NCI-H460 (cell line): Measurements from ENCODE around the gene IL2. TPM values are rescaled to one million over a fixed set of nuclear protein-coding genes. Genes with fewer than 3 reads are reported as not detected.

Source experiments
- DNase-seq: peaks from one replicate; pipeline ENCODE4 v3.0.0-alpha.2; 2016; ENCODE audit warnings: low read depth; ENCODE audit errors: extremely low read depth
- polyA plus RNA-seq: library from polyadenylated mRNA; depleted of rRNA; stranded (reverse); fragments of >200 nt; gene quantifications from 2 replicates; pipeline ENCODE4 v1.2.3, GENCODE V29; 2014; cell fraction: nucleus; rRNA removed
- total RNA-seq: library from RNA; depleted of rRNA; stranded (reverse); fragments of >200 nt; shearing (Covaris generic); gene quantifications from 2 replicates; pipeline ENCODE4 v1.2.3, GENCODE V29; 2014; rRNA removed

Gene IL2
- not detected in 2 replicates for total RNA-seq
- polyA plus RNA-seq = not detected in 2 replicates

DNA sequence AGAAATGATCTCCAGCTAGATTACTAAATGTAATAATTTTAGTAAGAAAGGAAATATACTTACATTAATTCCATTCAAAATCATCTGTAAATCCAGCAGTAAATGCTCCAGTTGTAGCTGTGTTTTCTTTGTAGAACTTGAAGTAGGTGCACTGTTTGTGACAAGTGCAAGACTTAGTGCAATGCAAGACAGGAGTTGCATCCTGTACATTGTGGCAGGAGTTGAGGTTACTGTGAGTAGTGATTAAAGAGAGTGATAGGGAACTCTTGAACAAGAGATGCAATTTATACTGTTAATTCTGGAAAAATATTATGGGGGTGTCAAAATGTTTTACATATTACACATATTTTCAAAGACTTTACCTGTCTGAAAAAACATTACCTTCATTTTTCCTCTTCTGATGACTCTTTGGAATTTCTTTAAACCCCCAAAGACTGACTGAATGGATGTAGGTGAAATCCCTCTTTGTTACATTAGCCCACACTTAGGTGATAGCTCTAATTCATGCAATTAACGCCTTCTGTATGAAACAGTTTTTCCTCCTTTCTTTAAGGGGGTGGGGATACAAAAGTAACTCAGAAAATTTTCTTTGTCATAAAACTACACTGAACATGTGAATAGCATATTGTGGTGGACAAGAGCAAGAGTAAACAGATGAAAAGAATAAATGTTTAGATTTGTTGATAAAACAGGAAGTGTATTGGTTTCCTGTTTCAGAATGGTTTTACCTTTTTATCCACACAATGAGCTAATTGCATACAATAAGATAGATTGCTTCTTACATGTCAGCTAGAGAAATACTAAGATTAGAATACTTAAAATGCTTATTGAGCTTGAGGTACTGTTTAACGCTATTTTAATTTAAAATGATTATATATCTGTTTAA is at the start of gene IL2:
Gene IL2, minus strand, starts transcription at position 495 of the 886 bp plus-strand sequence. Its CDS starts 285 bp downstream, at position 210.
- DNase-seq = no peak

DNA sequence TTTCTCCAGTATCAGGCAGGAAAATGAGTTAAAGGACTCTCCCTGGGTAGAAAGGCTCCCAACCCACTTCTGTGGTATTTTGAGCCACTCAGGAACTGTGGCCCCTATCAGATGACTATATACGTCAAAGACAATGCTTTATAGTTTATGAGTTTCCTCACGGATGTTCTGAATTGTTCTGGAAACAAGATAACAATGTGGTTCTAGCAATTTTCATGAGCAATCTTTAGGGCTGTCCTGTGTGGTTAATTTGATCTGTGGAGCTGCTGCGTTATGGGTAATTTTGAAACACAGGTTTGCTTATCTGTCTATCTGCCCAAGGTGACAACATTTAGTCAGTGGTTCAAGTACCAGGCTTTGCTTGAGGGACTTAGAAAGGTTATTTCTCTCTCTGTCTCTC is 46.7 kb upstream of the IL2 start:
- DNase-seq = no peak

DNA sequence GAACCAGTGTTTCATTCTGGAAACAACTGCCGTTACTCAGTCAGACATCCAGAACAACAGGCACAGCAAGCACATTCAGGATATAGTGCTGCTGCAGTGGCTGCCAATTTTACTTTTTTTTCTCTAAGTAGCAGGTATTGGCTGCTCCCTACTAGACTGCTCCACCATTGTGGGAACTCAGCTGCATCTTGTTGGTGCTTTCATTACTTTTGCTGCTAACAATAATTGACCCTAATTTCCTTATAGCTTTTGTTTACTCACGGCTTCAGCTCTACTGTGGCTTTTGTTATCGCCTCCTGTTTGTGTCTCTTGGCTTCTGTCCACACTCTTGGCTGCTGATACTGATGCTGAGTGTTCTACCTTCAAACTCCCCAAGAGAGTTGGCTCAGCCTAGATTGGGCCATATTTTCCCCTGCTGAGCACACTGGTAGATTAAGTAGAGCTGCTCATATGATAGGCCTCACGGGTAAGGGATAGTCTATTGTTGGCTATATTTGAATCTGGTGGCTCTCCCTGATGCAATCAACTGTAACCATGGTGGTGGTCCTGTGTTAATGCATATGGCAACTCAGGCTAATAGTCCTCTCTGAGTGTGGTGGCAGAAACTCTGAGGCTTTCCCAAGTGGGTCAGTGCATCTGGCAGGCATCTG is 44.5 kb upstream of the IL2 start:
- no peak for DNase-seq

DNA sequence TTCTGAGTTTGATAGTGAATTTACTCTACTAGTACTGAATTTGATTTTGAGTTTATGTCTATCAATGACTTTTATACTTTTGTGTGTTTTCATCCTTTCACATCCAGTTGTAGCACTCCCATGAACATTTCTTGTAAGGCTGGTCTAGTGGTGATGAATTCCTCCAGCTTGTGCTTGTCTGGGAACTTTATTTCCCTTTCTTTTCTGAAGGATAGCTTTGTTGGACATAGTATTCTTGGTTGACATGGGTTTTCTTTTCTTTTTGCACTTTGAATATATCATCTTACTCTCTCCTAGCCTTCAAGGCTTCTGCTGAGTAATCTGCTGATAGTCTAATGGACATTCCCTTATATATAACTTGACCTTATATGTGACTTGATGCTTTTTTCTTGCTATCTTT is 32.5 kb upstream of the IL2 start:
- no peak for DNase-seq

DNA sequence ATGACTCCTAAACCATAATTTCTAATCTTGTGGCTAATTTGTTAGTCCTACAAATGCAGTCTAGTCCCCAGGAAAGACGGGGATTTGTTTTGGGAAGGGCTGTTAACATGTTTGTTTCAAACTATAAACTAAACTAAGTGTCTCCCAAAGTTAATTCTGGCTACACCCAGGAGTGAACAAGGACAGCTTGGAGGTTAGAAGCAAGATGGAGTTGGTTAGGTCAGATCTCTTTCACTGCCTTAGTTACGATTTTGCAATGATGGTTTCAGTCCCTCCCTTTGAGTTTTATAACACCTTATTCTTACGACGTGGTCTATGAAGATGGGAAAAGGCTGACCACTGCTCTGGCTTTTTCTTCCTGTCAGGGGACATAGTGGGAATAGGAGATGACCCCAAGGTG is 27.0 kb upstream of the IL2 start:
- DNase-seq = no peak

DNA sequence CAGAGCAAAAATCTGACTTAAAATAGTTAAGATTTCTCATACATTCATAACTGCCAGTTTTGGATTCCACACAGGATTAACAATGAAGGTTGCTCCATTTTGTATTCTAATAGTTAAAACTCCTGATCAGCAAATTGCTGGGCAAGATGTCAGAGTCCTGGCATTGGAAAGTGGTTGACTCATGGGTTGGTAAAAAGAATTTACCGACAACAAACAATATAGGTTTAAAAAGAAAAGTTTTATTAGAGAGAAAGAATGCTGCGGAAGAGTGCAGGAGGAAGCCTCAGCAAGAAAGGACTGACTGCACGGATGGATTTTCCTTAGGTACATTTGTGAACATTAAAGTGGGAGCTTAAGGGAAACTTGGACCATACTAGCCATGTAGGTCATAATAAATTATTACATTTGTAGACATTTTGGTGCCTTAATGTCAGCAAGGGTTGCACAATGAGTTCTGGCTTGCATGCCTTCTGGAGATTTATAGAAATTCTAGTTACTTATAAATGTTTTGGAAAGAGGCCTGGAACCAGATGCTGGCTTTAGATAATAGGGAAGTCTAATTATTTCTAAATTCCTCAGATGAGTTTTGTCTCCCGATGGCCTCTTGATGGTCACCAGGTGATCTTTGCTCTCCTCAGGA is 25.4 kb upstream of the IL2 start:
- no peak for DNase-seq

DNA sequence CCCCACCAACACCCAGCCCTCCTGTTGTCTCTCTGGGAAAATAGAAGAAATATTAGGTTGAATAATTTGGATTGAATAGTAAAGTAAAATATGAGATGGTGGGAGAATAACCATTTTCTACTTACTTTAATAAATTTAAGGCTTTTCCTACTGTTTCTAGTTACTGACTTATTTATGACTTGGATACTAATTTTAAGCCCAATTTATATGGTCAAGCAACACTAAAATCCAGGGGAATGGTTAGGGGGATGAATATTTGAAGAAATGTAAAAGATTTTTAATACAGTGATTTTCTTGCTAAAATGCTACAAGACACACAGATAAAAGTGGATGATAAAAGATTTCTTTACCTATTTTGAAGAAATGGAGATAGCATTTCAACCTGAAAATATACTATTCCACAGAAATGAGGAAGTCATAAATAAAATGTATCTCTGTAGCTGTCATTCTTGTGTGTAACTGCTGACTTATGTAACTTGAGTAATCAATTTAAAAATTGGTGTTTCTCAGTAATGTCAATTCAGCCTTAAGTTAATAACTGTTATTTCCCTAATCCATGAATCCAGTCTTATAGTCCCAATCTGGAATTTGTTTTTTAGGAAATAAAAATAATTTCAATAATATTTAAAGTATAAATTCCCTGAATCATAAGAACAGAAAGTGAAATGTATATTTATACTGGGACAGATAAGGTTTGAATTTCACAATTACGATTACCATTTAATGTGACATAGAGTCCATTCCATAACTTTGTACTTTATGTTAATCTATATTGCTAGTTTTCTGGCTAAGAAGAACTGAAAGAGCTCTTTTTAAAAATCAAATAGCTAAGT is 24.3 kb upstream of the IL2 start:
- no peak for DNase-seq

DNA sequence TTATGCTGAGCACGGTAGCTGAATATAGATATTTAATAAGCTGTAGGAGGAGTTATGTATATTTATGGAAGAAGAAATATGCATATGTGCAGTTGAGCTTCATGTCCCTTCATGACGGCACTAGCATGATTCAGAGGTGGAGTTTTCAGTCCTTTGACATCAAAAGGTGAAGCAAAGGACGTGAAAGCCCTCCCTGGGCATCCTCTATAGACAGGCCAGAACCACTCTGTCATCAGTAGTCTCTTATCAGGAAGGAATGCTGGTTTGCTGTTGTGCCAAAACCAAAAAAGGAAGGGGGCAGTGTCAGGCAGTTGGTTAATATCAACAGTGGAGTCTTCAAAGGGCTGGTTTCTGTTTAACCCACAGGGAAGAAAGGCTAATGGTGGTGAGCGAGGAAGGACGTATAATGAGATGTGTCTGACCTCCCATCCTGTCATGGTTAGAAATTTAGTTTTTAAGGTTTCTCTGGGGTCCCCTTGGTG is 23.5 kb upstream of the IL2 start:
- no peak for DNase-seq

DNA sequence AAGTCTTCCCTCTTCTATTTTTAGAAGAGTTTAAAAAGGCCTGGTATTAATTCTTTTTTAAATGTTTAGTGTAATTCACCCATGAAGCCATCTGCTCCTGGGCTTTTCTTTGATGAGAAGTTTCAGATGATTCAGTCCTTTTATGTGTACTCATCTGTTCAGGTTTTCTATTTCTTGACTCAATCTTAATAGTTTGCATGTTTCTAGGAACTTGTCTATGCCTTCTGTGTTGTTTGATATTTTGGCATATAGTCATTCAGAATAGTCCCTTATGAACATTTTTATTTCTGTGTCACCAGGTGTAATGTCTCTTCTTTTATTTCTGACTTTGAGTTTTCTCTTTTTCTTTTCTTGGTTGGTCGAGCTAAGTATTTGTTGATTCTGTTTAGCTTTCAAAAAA is 20.2 kb upstream of the IL2 start:
- no peak for DNase-seq

DNA sequence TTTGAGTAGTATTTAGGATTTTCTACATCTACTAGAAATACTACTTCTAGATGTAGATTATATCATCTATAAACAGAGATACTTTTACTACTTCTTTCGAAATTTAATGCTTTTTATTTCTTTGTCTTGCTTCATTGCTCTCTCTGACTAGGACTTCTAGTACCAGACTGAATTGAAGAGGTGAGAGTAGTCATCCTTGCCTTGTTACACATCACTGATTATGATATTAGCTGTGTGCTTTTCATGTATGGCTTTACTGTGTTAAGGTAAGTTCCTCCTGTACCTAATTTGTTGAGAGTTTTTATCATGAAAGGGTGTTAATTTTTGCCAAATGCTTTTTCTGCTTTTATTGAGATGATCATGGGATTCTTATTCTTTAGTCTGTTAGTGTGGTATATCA is 19.6 kb upstream of the IL2 start:
- DNase-seq = no peak

DNA sequence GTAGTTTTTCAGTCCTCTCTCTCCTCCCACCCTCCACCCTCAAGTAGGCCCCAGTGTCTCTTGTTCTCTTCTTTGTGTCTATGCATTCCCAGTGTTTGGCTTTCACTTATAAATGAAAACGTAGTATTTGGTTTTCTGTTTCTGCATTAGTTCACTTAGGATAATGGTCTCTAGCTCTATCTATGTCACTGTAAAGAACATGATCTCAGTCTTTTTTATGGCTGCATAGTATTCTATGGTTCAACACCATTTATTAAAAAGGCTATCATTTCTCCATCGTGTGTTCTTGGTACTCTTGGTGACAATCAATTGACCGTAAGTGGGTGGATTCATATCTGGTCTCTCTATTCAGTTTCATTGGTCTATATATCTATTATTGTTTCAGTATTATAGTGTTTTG is 18.7 kb upstream of the IL2 start:
- DNase-seq = no peak

DNA sequence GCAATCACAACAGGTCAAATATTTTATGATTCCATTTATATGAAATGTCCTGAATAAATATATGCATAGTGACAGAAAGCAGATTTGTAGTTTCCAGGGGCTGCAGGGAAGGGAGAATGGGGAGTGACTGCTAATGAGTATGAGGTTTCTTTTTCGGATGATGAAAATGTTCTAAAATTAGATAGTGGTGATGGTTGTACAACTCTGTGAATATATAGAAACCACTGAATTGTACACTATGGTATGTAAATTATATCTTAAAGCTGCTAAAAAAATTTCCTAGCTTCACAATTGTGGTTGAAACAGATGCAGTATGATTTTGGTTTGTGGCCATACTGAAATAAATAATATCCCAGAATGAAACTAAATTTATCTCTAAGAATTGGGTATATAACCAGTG is 12.9 kb upstream of the IL2 start:
- DNase-seq = no peak

DNA sequence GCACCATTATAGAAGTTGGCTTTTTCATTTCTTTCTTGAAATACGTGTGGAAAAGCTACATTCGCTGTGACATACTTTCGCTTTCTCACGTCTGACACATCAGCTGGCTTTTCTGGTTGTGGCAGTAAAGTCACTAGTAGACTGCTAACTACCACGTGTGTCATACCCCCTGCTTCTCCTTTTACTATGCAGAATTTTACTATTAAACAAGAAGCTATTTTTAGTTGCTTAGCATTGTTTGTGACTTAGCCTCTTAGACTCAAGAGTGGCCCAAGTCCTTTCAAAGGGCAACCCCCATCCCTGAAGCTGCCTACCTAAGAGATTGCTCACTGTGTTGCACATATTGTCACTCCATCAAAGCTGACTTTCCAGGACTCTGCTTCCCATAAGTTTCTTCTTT is 2.1 kb upstream of the IL2 start:
- no peak for DNase-seq

DNA sequence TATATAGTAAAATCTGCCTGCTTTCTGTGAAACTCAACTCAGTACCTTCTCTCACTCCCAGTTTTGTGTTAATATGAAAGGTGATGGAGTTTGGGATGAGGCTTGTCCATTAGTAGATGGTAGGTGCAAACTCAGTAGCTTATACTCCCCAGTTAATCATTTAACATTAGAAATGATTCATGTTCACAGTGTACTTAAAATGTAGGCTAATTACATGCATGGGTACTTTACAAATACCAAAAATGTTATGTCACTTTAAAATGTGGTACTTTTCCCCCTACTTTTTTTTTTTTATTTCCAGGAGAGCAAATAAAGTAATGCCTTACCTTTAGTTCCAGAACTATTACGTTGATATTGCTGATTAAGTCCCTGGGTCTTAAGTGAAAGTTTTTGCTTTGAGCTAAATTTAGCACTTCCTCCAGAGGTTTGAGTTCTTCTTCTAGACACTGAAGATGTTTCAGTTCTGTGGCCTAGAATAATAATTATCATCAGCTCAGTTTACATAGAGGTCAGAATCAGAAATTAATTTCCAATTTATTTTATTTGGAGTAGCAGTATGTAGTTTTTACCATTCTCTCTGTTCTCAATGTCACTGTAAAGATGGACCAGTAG is 3.0 kb downstream of the IL2 start:
- DNase-seq = no peak

DNA sequence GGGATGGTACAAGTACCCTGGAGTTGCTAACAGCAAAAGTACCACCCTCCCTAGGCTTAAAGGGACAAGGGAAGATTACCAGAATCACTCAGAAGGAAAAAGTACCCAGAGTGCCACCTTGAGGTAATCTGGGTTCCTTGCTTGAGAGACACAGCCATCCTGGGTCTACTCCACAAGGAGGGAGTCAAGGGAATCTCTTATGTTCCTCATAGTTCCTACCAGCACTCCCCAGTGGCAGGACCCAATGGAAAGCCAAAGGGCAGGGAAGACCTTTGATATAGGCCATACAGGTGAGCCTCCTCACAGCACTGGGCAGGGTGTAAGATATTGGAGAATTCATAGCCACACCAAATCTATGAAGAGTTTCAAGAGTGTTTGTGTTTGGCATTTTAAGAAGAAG is 5.7 kb downstream of the IL2 start:
- DNase-seq = peak; percentile 30

DNA sequence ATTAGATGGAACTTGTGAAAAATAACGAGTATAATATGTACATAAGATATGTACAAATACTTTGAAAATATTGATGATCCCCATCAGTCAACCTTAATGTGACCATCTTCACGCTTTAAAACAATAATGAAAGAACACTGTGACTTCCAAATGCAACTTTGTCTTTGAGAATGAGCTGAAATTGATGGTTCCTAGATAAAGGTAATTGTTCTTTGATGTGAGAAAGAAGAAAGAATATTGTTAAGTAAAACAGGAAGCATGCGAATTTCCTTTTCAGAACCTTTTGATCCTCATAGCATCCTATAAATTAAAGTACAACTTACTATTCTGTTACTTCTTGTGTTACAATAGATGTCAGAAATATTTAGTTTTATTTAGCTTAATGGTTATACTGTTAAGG is 22.2 kb downstream of the IL2 start:
- DNase-seq = no peak

DNA sequence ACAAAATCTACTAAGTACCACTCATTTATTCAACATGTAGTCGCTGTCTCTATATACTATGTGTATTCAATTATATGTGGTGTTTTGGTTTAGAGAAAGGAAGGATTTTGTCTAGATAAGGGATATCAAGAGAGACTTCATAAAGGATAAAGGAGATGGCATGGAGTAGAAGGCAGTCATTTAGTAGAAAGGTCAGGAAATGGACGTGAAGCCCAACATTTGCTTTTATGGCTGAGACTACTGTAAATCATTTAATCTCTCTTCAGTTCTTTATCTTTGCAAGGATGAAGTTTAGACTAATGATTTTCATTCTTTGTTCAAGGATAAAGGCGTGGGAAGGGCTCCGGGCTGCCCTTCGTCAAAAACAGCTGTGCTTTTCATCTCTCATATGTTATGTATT is 25.2 kb downstream of the IL2 start:
- no peak for DNase-seq

DNA sequence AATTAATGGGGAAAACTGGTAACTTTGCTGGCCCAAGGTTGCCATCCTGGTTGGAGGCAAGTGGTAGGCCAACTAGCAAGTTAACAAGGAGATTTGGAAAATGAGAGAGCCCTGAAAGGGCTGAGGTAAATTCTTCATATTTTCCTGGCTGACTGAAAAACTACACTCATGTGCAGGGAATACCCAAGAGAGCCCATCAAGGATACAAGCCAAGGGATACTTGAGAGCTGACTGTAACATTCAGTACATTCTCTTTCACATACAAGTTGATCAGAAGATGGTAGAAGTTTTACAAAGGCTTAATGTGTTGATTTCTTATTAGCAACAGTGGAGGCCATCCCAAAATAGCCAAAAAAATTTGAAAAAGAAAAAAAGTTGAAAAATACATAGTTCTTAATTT is 33.3 kb downstream of the IL2 start:
- no peak for DNase-seq

DNA sequence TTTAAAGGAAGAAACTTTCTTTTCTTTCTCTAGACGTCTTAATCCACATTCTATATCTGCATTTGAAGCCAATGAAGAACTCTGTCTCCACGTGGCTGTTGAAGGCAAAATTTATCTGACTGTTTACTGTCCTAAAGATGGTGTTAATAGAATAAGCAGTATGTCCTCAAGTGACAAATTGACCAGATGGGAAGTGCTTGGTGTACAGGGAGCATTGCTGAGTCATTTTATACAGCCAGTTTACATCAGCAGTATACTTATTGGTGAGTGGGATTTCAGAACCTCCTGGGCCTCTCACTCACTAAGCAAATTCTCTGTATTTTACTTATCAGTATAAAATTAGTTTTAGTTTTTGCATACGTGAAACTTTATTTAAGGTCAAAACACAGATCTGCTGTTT is 44.0 kb downstream of the IL2 start:
- peak; percentile 8 for DNase-seq

DNA sequence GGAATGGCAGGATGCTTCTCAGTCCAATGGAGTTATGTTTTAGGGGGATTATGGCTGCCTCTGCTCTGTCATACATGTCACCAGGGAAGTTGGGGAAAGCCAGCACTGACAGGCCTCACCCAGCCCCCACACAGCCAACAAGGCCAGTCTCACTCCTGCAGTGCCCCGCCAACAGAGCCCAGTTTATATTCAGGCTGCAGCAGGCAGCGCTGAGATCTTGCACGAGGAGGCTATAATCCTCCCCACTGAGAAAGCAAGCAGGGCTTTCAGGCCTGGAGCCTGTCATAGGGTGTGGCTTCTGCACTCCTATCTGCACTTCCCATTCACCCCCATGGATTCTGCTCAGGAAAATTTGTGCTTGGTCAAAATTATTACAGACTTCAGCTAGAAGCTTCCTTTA is 52.7 kb downstream of the IL2 start:
- no peak for DNase-seq
